GM12878 (cell line): Measurements from ENCODE around the gene MILR1. TPM values are rescaled to one million over a fixed set of nuclear protein-coding genes. Genes with fewer than 3 reads are reported as not detected.

Experiments
- ATAC-seq: fragments of 200-7000 bp; cut with Tn5 transposase; 3 replicates; pipeline ENCODE4 v1.9.1; 2020; ENCODE audit warnings: mild to moderate bottlenecking, moderate library complexity
- BruUV-seq: library from RNA; stranded (reverse); fragments of 400-500 nt; replicated peaks from 2 replicates; lab custom pipeline; 2021; lab: Mats Ljungman, UMichigan
- CTCF ChIA-PET: fragments of 300-600 bp; sonication (Branson Sonifier 250); formaldehyde crosslinking; extraction: SDS; loops from one replicate; lab custom pipeline; 2021; ENCODE audit warnings: inconsistent platforms; lab: Yijun Ruan, JAX
- POLR2A ChIA-PET: fragments of 350-600 bp; formaldehyde crosslinking; extraction: SDS; loops from one replicate; lab custom pipeline; 2021; ENCODE audit warnings: inconsistent platforms; lab: Charles Lee
- RAD21 ChIA-PET: fragments of 300-600 bp; sonication (Branson Sonifier 250); formaldehyde crosslinking; loops from one replicate; lab custom pipeline; 2023; ENCODE audit warnings: antibody characterized with exemption; ENCODE audit not compliant: unreplicated experiment; lab: Charles Lee
- SMC1A ChIA-PET: fragments of 300-600 bp; sonication (Branson Sonifier 250); formaldehyde crosslinking; loops from one replicate; lab custom pipeline; 2023; ENCODE audit not compliant: unreplicated experiment, uncharacterized antibody; lab: Charles Lee
- DNase-seq: peaks from one replicate; pipeline ENCODE4 v3.0.0-alpha.2; 2011; ENCODE audit warnings: low read depth, low spot score
- FAIRE-seq: peaks from 3 replicates; lab custom pipeline; 2011; peaks lifted over from hg19 to GRCh38; lab: Jason Lieb, UNC
- H2AFZ ChIP-seq: 2 replicates; pipeline ENCODE4 v1.6.0; 2011; ENCODE audit warnings: low read depth, low read length, control low read depth; ENCODE audit not compliant: control insufficient read depth
- H3K27ac ChIP-seq: 2 replicates; pipeline ENCODE4 v1.5.1; 2011; ENCODE audit warnings: control low read depth; ENCODE audit not compliant: control insufficient read depth, insufficient read depth
- H3K27me3 ChIP-seq, 2 experiments: replicated peaks in 1 of 2; 2 replicates each; pipeline versions ENCODE4 v1.6.0 to v1.6.1; 2011; ENCODE audit warnings: low read length in 1 of 2; ENCODE audit not compliant: control insufficient read depth in 2 of 2, insufficient read depth in 2 of 2
- H3K36me3 ChIP-seq, 2 experiments: 2 replicates each; pipeline ENCODE4 v1.5.1; 2011; ENCODE audit warnings: low read length in 1 of 2; ENCODE audit not compliant: control insufficient read depth in 2 of 2, insufficient read depth in 2 of 2
- H3K4me1 ChIP-seq: 2 replicates; pipeline ENCODE4 v1.6.1; 2011; ENCODE audit warnings: mild to moderate bottlenecking, low read length, moderate library complexity, mixed read lengths; ENCODE audit not compliant: control insufficient read depth, insufficient read depth
- H3K4me2 ChIP-seq: 2 replicates; pipeline ENCODE4 v1.6.0; 2011; ENCODE audit warnings: control low read depth; ENCODE audit not compliant: control insufficient read depth, insufficient read depth
- H3K4me3 ChIP-seq: fragments of 200-600 bp; sonication (generic); 2 replicates; pipeline ENCODE4 v1.5.1; 2016
- H3K79me2 ChIP-seq: 2 replicates; pipeline ENCODE4 v1.6.0; 2011; ENCODE audit warnings: low read length; ENCODE audit not compliant: control insufficient read depth, insufficient read depth
- H3K9ac ChIP-seq: 2 replicates; pipeline ENCODE4 v1.8.0; 2011; ENCODE audit warnings: low read length, control low read depth, mixed read lengths; ENCODE audit not compliant: control insufficient read depth, insufficient read depth
- H3K9me3 ChIP-seq: replicated peaks from 3 replicates; pipeline ENCODE4 v1.5.1; 2011; ENCODE audit warnings: mild to moderate bottlenecking, low read length; ENCODE audit not compliant: control insufficient read depth, insufficient read depth
- H4K20me1 ChIP-seq: 2 replicates; pipeline ENCODE4 v1.6.0; 2011; ENCODE audit not compliant: control insufficient read depth, insufficient read depth
- CREB1 ChIP-seq: IDR thresholded peaks from 2 replicates; pipeline ENCODE4 v1.6.1; 2012; ENCODE audit warnings: low read depth, mild to moderate bottlenecking, inconsistent platforms
- EED ChIP-seq: sonication (generic); IDR thresholded peaks from 2 replicates; pipeline ENCODE4 v1.6.1; 2016; ENCODE audit warnings: antibody characterized with exemption, low read depth
- ETV6 ChIP-seq, 2 experiments: fragments of 450-650 bp in 1 of 2; IDR thresholded peaks in 1 of 2; conservative IDR thresholded peaks in 1 of 2; 2 replicates each; pipeline ENCODE4 v1.6.1; 2014; ENCODE audit warnings: antibody characterized with exemption in 1 of 2, borderline replicate concordance in 1 of 2, low read depth in 1 of 2, mild to moderate bottlenecking in 1 of 2, moderate library complexity in 1 of 2
- GABPA ChIP-seq: IDR thresholded peaks from 2 replicates; pipeline ENCODE4 v1.6.1; 2014; ENCODE audit warnings: antibody characterized with exemption, low read depth, mild to moderate bottlenecking, inconsistent platforms
- IKZF1 ChIP-seq: fragments of 450-650 bp; conservative IDR thresholded peaks from 2 replicates; pipeline ENCODE4 v1.6.1; 2017; ENCODE audit warnings: antibody characterized with exemption, mild to moderate bottlenecking
- IKZF2 ChIP-seq, 2 experiments: fragments of 450-650 bp; IDR thresholded peaks; 2 replicates each; pipeline ENCODE4 v1.6.1; 2017; ENCODE audit warnings: mild to moderate bottlenecking in 2 of 2, moderate library complexity in 2 of 2
- JUNB ChIP-seq: IDR thresholded peaks from 2 replicates; pipeline ENCODE4 v1.6.1; 2016; ENCODE audit warnings: antibody characterized with exemption, mild to moderate bottlenecking
- MEF2A ChIP-seq: IDR thresholded peaks from 2 replicates; pipeline ENCODE4 v1.6.1; 2011; ENCODE audit warnings: low read depth, mild to moderate bottlenecking, low read length, moderate library complexity; ENCODE audit not compliant: insufficient read depth
- MEF2B ChIP-seq: fragments of 450-650 bp; IDR thresholded peaks from 2 replicates; pipeline ENCODE4 v1.6.1; 2018; ENCODE audit warnings: mild to moderate bottlenecking, moderate library complexity; ENCODE audit not compliant: partially characterized antibody, poor library complexity, severe bottlenecking
- NBN ChIP-seq: fragments of 450-650 bp; IDR thresholded peaks from 2 replicates; pipeline ENCODE4 v1.6.1; 2016
- NFIC ChIP-seq: IDR thresholded peaks from 2 replicates; pipeline ENCODE4 v1.6.1; 2012; ENCODE audit warnings: low read depth, mild to moderate bottlenecking, inconsistent platforms, low read length, moderate library complexity
- RBBP5 ChIP-seq: fragments of 200-600 bp; sonication (generic); conservative IDR thresholded peaks from 2 replicates; pipeline ENCODE4 v1.6.1; 2016
- SPI1 ChIP-seq: IDR thresholded peaks from 2 replicates; pipeline ENCODE4 v1.6.1; 2011; ENCODE audit warnings: low read depth, mild to moderate bottlenecking, low read length, moderate library complexity, borderline replicate concordance; ENCODE audit not compliant: insufficient read depth
- SUPT20H ChIP-seq: IDR thresholded peaks from 2 replicates; pipeline ENCODE4 v1.6.1; 2011; ENCODE audit warnings: low read depth, mild to moderate bottlenecking, low read length, moderate library complexity, borderline replicate concordance; ENCODE audit not compliant: control insufficient read depth
- YY1 ChIP-seq: IDR thresholded peaks from 2 replicates; pipeline ENCODE4 v1.6.1; 2011; ENCODE audit warnings: low read depth, mild to moderate bottlenecking, low read length
- WGBS: methylation state at CpG from one replicate; pipeline ENCODE4 v1.1.6; 2016; ENCODE audit warnings: low lambda C conversion rate; ENCODE audit not compliant: insufficient replicate concordance, insufficient coverage; ENCODE audit errors: missing lambda C conversion rate; 5-methylcytosine and 5-hydroxymethylcytosine counted together
- in situ Hi-C: fragments of 300-500 bp; cut with MboI; formaldehyde crosslinking; loops from 9 replicates; pipeline ENCODE4 v1.14.3; 2018; ENCODE audit warnings: mixed read lengths
- intact Hi-C: fragments of 100-400 bp; cut with micrococcal nuclease; formaldehyde crosslinking; loops from one replicate; pipeline ENCODE4 v1.14.2; 2022; ENCODE audit not compliant: unreplicated experiment
- polyA plus RNA-seq, 11 experiments: library from polyadenylated mRNA; depleted of rRNA in 4 of 11; unstranded in 6 of 11; stranded (reverse) in 5 of 11; fragments of >200 nt; fragmentation: Nextera tagmentation in 4 of 11; fragmentation: Illumina TruSeq in 1 of 11; extraction: Ambion mirVana in 4 of 11; extraction: Trizol in 1 of 11; gene quantifications; 1 replicate in 1 of 11; 2 replicates in 10 of 11; pipeline versions ENCODE4 v1.2.1 to v1.2.3, GENCODE V29; 2011 to 2016; ENCODE audit warnings: inconsistent platforms in 2 of 11, missing spikeins in 2 of 11, low read depth in 1 of 11
- total RNA-seq, 4 experiments: library from RNA; depleted of rRNA in 3 of 4; stranded (reverse); fragments of >200 nt in 3 of 4; fragmentation: Illumina TruSeq in 1 of 4; extraction: Trizol in 1 of 4; gene quantifications; 2 replicates each; pipeline versions ENCODE4 v1.2.1 to v1.2.3, GENCODE V29; 2013 to 2021

The MILR1 gene
- total and polyA plus RNA-seq, 10 of the 15 experiments (the other 5 are each of a cell fraction or from before 2014, with no cell fraction given), result 2.0 to 47.2 (median 17.2) TPM

- ATAC-seq (peak; percentile 81), FAIRE-seq (no peak), DNase-seq (no peak)
- Histone ChIP-seq H3K9ac (no peak overlapping the region), H2AFZ (peak overlapping the region; percentile 39; the same call in 1 of the 2 replicates), H3K4me3 (no peak overlapping the region), H3K27me3 (no peaks in the 10 kb centered on the region), H3K4me2 (no peak overlapping the region), H4K20me1 (no peaks in the 10 kb centered on the region), H3K9me3 (no peaks in the 10 kb centered on the region; the same call in 2 of the 3 replicates), H3K4me1 (peaks cover 20% of the 10 kb centered on the region), H3K36me3 (no peaks in the 10 kb centered on the region), H3K27ac (peak overlapping the region; percentile 65; the same call in 1 of the 2 replicates), H3K79me2 (no peaks in the 10 kb centered on the region)
- intact Hi-C loops (no loop called here), in situ Hi-C loops (no loop called here)
- ChIA-PET POLR2A (interaction anchor here (0.5 to 1.8 kb wide), 3 partner anchors 9 to 221 kb away, joined by 3 to 7 read pairs (median 3); partner anchors contain the start of gene POLG2), RAD21 (interaction anchor here (1.0 to 2.1 kb wide), 3 partner anchors 35 to 41 kb away, joined by 3 to 9 read pairs (median 6); partner anchors contain the start of gene POLG2), SMC1A (interaction anchor here (0.8 to 2.3 kb wide), 4 partner anchors 20 to 44 kb away, joined by 3 to 10 read pairs (median 4); no protein-coding TSS in a partner anchor), CTCF (interaction anchor here (0.9 to 2.7 kb wide), 5 partner anchors 24 to 136 kb away, joined by 3 to 12 read pairs (median 6); no protein-coding TSS in a partner anchor)
- WGBS, result 43% methylated on average over 8 of the region's 8 CpGs
- no TSS peak for BruUV-seq
- TF ChIP-seq JUNB, result 0 out of 2 replicates have a peak, but pooled peaks have one; percentile 18
- TF ChIP-seq RBBP5, result no peak
- TF ChIP-seq GABPA, result peak; percentile 56
- no peak for TF ChIP-seq NBN
- peak; percentile 71 for TF ChIP-seq EED
- peak; percentile 78 for TF ChIP-seq CREB1
- TF ChIP-seq IKZF2 (IDR thresholded peaks at IDR 0.05), result peak in 1 of 2 experiments; percentile 46; a peak in 2 of 4 replicates
- no peak; a peak in 2 of 4 replicates for TF ChIP-seq ETV6 (conservative IDR thresholded peaks at IDR 0.05 in 1 of 2, IDR thresholded peaks at IDR 0.05 in 1 of 2; ENCODE audit: borderline replicate concordance in 1 of 2, low read depth in 1 of 2)
- TF ChIP-seq NFIC, result 0 out of 2 replicates have a peak, but pooled peaks have one; percentile 40
- TF ChIP-seq MEF2A, result peak; percentile 60
- peak; percentile 51 for TF ChIP-seq MEF2B
- peak; percentile 68; the same call in 1 of the 2 replicates for TF ChIP-seq SPI1
- TF ChIP-seq SUPT20H, result no peak
- TF ChIP-seq YY1, result no peak
- peak; percentile 70 for TF ChIP-seq IKZF1
These were observed 7.3 kb downstream of the MILR1 start for GRCh38 chr17:64455993-64456885.
